Vagina (tissue), 2 donors: ENCODE measurements around the gene USP20. TPM values are rescaled to one million over a fixed set of nuclear protein-coding genes. Genes with fewer than 3 reads are reported as not detected.

Experiments
- DNase-seq, 2 donors: peaks; one replicate each; pipeline ENCODE4 v3.0.0-alpha.2; 2017; ENCODE audit errors: extremely low spot score in 2 of 2
- H3K27ac ChIP-seq: fragments of 200-600 bp; sonication (generic); one replicate; pipeline ENCODE4 v1.5.1; 2019
- H3K27me3 ChIP-seq: fragments of 200-600 bp; sonication (generic); one replicate; pipeline ENCODE4 v1.5.1; 2019
- H3K36me3 ChIP-seq, 2 donors: fragments of 200-600 bp; sonication (generic); one replicate each; pipeline ENCODE4 v1.5.1; 2017 to 2019
- H3K4me1 ChIP-seq: fragments of 200-600 bp; sonication (generic); one replicate; pipeline ENCODE4 v1.5.1; 2019
- H3K4me3 ChIP-seq, 2 donors: fragments of 200-600 bp; sonication (generic); 1 replicate in 1 of 2; 2 replicates in 1 of 2; pipeline ENCODE4 v1.5.1; 2016 to 2019
- H3K9me3 ChIP-seq: fragments of 200-600 bp; sonication (generic); one replicate; pipeline ENCODE4 v1.5.1; 2019
- POLR2A ChIP-seq, 2 donors: fragments of 450-650 bp; IDR thresholded peaks; one replicate each; pipeline ENCODE4 v1.6.1; 2017; ENCODE audit warnings: antibody characterized with exemption in 2 of 2, mild to moderate bottlenecking in 2 of 2, moderate library complexity in 2 of 2
- POLR2AphosphoS5 ChIP-seq, 2 donors: sonication (generic); formaldehyde crosslinking; IDR thresholded peaks; one replicate each; pipeline ENCODE4 v1.9.0; 2017; ENCODE audit warnings: antibody characterized with exemption in 2 of 2, mild to moderate bottlenecking in 2 of 2, low read depth in 1 of 2; ENCODE audit not compliant: insufficient read depth in 1 of 2
- intact Hi-C: fragments of 100-400 bp; cut with DNase I; formaldehyde crosslinking; loops from one replicate; pipeline ENCODE4 v1.15.1; 2023
- total RNA-seq: library from RNA; depleted of rRNA; stranded (reverse); fragments of >200 nt; gene quantifications from one replicate; pipeline ENCODE4 v1.2.3, GENCODE V29; 2016
- TF ChIP-seq, protein P1 (sequence below), 3 experiments: fragments of 450-650 bp in 2 of 3; fragments of 200-600 bp in 1 of 3; sonication (generic) in 1 of 3; IDR thresholded peaks; one replicate each; pipeline ENCODE4 v1.5.1; 2017 to 2019; ENCODE audit warnings: antibody characterized with exemption in 3 of 3, mild to moderate bottlenecking in 2 of 3, moderate library complexity in 2 of 3

The USP20 gene
- total RNA-seq, 1 donor from 2014 or later, result 29.5 TPM

DNA sequence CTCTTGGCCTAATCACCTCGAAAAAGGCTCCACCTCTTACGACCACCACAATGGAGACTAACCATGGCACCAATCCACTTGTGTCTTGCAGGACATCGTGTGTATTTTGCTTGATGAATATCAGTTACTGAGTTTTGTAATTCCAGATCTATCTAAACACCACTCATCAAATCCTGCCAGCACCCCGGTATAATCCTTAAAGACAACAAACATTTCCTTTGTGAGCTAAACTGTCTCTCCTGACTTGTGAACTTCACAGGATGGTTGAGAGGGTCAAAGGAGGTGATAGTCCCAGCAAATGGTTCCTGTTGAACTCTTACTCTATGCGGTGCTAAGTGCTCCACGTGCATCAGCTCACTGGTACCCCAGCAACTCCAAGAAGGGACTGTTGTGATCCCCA, 36.3 kb upstream of the USP20 start:
- Histone ChIP-seq H3K27ac (no peak overlapping the region), H3K36me3 (no peaks in the 10 kb centered on the region), H3K27me3 (no peaks in the 10 kb centered on the region), H3K4me3 (no peak overlapping the region), H3K4me1 (peaks cover 5% of the 10 kb centered on the region), H3K9me3 (no peaks in the 10 kb centered on the region)
- intact Hi-C loops, result no loop called here
- DNase-seq, result no peak
- TF ChIP-seq POLR2A (IDR thresholded peaks at IDR 0.05), result no peak
- TF ChIP-seq, protein P1, sequence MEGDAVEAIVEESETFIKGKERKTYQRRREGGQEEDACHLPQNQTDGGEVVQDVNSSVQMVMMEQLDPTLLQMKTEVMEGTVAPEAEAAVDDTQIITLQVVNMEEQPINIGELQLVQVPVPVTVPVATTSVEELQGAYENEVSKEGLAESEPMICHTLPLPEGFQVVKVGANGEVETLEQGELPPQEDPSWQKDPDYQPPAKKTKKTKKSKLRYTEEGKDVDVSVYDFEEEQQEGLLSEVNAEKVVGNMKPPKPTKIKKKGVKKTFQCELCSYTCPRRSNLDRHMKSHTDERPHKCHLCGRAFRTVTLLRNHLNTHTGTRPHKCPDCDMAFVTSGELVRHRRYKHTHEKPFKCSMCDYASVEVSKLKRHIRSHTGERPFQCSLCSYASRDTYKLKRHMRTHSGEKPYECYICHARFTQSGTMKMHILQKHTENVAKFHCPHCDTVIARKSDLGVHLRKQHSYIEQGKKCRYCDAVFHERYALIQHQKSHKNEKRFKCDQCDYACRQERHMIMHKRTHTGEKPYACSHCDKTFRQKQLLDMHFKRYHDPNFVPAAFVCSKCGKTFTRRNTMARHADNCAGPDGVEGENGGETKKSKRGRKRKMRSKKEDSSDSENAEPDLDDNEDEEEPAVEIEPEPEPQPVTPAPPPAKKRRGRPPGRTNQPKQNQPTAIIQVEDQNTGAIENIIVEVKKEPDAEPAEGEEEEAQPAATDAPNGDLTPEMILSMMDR (IDR thresholded peaks at IDR 0.05), result no peak
- no peak for TF ChIP-seq POLR2AphosphoS5 (IDR thresholded peaks at IDR 0.05; ENCODE audit: insufficient read depth in 1 of 2, low read depth in 1 of 2)

DNA sequence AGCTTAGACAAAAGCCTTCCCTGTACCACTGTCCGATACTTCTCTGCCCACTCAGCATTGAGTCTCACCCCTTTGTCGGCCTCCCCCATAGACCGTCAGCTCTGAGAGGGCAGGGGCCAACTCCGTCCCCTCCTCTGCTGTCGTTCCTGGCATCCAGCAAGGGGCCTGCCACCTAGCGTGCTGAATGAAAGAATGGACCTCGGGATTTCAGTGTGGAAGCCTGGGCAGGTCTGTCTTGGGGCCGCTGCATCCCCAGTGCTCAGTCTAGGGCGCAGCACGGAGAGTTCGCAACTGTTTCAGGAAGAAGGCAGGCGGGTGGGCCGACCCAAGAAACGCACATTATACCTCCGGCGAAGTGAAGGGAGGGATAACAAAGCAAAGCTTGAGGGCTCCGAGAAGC, 33.8 kb upstream of the USP20 start:
- Histone ChIP-seq H3K9me3 (no peaks in the 10 kb centered on the region), H3K36me3 (peaks cover 0 to under 1% of the 10 kb centered on the region in 2 donors), H3K27me3 (no peaks in the 10 kb centered on the region), H3K27ac (no peak overlapping the region), H3K4me3 (no peak overlapping the region), H3K4me1 (peaks cover 10% of the 10 kb centered on the region)
- intact Hi-C loops, result no loop called here
- no peak for DNase-seq
- TF ChIP-seq, protein P1 (IDR thresholded peaks at IDR 0.05), result no peak
- no peak for TF ChIP-seq POLR2AphosphoS5 (IDR thresholded peaks at IDR 0.05; ENCODE audit: insufficient read depth in 1 of 2, low read depth in 1 of 2)
- no peak for TF ChIP-seq POLR2A (IDR thresholded peaks at IDR 0.05)

DNA sequence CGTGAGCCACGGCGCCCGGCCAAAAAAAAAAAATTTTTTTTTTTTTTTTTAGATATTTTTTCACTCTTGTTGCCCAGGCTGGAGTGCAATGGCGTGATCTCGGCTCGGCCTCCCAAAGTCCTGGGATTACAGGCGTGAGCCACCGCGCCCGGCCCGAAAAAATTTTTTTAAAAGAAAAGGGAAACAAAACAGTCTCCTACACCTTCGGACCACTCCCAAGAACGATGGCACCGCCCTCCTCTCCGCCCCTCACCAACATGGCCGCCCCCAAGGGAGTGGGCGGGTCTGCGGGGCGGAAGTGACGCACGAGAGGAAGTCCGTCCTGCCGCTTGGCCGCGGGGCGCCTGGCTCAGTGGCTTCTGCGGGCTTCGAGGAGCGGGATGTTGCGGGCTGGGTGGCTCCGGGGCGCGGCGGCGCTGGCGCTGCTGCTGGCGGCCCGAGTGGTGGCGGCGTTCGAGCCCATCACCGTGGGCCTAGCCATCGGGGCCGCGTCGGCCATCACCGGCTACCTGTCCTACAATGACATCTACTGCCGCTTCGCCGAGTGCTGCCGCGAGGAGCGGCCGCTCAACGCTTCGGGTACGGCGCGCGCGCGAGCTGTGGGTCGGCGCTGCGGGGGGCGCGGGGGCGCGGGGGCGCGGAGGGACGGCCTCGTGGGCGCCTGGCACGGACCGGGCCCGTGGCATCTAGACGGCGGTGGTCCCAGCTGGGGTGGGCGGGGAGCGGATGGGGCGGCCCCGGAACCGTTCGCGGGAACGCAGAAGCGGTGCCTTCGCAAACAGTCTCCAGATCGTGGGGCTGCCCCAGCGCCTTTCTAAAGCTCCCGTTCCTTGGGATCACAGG, 32.2 kb upstream of the USP20 start, which contains the start of gene TOR1B:
TSS of gene TOR1B (plus strand) at position 352 of the 843 bp plus-strand sequence. CDS start at position 381, 29 bp downstream.
- Histone ChIP-seq H3K4me1 (peaks cover 10% of the 10 kb centered on the region), H3K27ac (peak within 1 kb of the TSS; percentile 75), H3K36me3 (peaks cover 0 to 15% of the 10 kb centered on the region in 2 donors), H3K9me3 (no peaks in the 10 kb centered on the region), H3K4me3 (peak within 1 kb of the TSS; percentile 67 to 100), H3K27me3 (no peaks in the 10 kb centered on the region)
- TF ChIP-seq POLR2AphosphoS5 (IDR thresholded peaks at IDR 0.05; ENCODE audit: insufficient read depth in 1 of 2, low read depth in 1 of 2) (peak; percentile 81 to 91), POLR2A (IDR thresholded peaks at IDR 0.05) (peak in 1 of 2 donors; percentile 71)
- TF ChIP-seq, protein P1 (IDR thresholded peaks at IDR 0.05), result no peak
- intact Hi-C loops, result no loop called here
- DNase-seq, result peak in 1 of 2 donors; percentile 92

DNA sequence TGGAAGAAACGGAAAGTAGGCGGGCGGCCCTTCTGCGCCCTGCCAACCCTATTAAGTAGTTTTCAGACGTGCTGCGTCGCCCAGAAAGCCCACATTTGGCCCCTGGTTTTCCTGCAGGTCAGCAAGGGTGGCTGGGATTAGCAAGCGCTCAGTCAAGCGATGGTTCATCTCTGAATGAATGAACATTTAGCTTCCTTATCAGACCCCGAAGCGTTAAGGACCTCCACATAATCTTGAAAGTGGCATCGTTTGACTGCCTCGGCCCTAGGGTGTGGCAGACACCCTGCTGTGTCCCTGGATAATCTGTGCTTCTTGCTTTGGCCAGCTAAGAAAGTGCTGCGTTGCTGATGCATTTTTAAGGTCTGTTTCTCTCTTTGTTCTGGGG, 31.6 kb upstream of the USP20 start:
- H3K27ac ChIP-seq, result peak overlapping the region; percentile 75
- intact Hi-C loops, result no loop called here
- H3K36me3 ChIP-seq, result peaks cover 0 to 15% of the 10 kb centered on the region in 2 donors
- no peaks in the 10 kb centered on the region for H3K27me3 ChIP-seq
- DNase-seq, result no peak
- H3K4me3 ChIP-seq, result peak overlapping the region; percentile 67 to 100
- H3K4me1 ChIP-seq, result peaks cover 10% of the 10 kb centered on the region
- no peak for TF ChIP-seq POLR2AphosphoS5 (IDR thresholded peaks at IDR 0.05; ENCODE audit: insufficient read depth in 1 of 2, low read depth in 1 of 2)
- TF ChIP-seq POLR2A (IDR thresholded peaks at IDR 0.05), result no peak
- H3K9me3 ChIP-seq, result no peaks in the 10 kb centered on the region

DNA sequence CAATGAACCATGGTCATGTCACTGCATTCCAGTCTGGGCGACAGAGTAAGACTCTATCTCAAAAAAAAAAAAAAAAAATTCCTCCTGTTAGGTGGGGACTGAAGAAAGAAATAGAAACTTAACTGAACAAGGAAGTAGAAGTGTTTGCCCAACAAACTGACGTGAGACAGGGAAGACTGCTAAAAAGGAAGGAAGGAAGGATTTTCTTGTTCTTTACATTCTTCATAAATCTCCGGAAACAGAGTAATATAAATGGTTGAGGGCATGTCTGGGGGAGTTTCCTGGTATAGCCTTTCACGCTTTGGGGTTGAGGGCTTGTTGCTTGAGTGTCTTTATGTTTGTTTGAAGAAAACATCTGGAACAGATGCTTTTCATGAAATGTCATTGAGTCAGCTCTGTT, 29.2 kb upstream of the USP20 start:
- intact Hi-C loops, result no loop called here
- Histone ChIP-seq H3K4me1 (peaks cover 10% of the 10 kb centered on the region), H3K27me3 (no peaks in the 10 kb centered on the region), H3K36me3 (peaks cover 0 to 31% of the 10 kb centered on the region in 2 donors), H3K27ac (no peak overlapping the region), H3K9me3 (no peaks in the 10 kb centered on the region), H3K4me3 (no peak overlapping the region)
- DNase-seq, result no peak
- TF ChIP-seq, protein P1 (IDR thresholded peaks at IDR 0.05), result no peak
- no peak for TF ChIP-seq POLR2AphosphoS5 (IDR thresholded peaks at IDR 0.05; ENCODE audit: insufficient read depth in 1 of 2, low read depth in 1 of 2)
